ENCODE measurements around the gene NFASC.

NFASC gene

GRCh38 chr1:204923626-204924012, 53.0 kb downstream of the NFASC start:
- TF ChIP-seq ZBTB7A (IDR thresholded peaks at IDR 0.05; ENCODE audit: low read depth) (no peak), MAX (IDR thresholded peaks at IDR 0.05) (no peak), TAF1 (IDR thresholded peaks at IDR 0.05; ENCODE audit: low read depth) (no peak), RAD21 (IDR thresholded peaks at IDR 0.05; ENCODE audit: low read depth) (no peak), TEAD4 (IDR thresholded peaks at IDR 0.05) (no peak), FOXM1 (IDR thresholded peaks at IDR 0.05; ENCODE audit: borderline replicate concordance, low read depth) (no peak), CREB1 (IDR thresholded peaks at IDR 0.05; ENCODE audit: low read depth) (no peak), USF1 (IDR thresholded peaks at IDR 0.05) (no peak), YY1 (IDR thresholded peaks at IDR 0.05; ENCODE audit: low read depth) (no peak), CEBPB (IDR thresholded peaks at IDR 0.05) (no peak)

GRCh38 chr1:204924013-204924759, 53.5 kb downstream of the NFASC start:
- no peak for TF ChIP-seq RAD21 (IDR thresholded peaks at IDR 0.05; ENCODE audit: low read depth)
- TF ChIP-seq TEAD4 (IDR thresholded peaks at IDR 0.05), result peak; percentile 44; the same call in 1 of the 2 replicates

GRCh38 chr1:204925701-204926100, 55.0 kb downstream of the NFASC start:
- TF ChIP-seq ZBTB7A (IDR thresholded peaks at IDR 0.05; ENCODE audit: low read depth) (no peak), MAX (IDR thresholded peaks at IDR 0.05) (no peak), CREB1 (IDR thresholded peaks at IDR 0.05; ENCODE audit: low read depth) (no peak)

GRCh38 chr1:204927673-204928641, 57.3 kb downstream of the NFASC start:
- TF ChIP-seq TEAD4 (IDR thresholded peaks at IDR 0.05) (no peak), FOXM1 (IDR thresholded peaks at IDR 0.05; ENCODE audit: borderline replicate concordance, low read depth) (no peak), REST (IDR thresholded peaks at IDR 0.05; ENCODE audit: low read depth) (no peak), ZBTB7A (IDR thresholded peaks at IDR 0.05; ENCODE audit: low read depth) (no peak), EGR1 (IDR thresholded peaks at IDR 0.05) (no peak), EP300 (IDR thresholded peaks at IDR 0.05; ENCODE audit: borderline replicate concordance) (no peak), USF1 (IDR thresholded peaks at IDR 0.05) (no peak), RAD21 (IDR thresholded peaks at IDR 0.05; ENCODE audit: low read depth) (no peak), TAF1 (IDR thresholded peaks at IDR 0.05; ENCODE audit: low read depth) (no peak)

GRCh38 chr1:204928671-204929486, 58.2 kb downstream of the NFASC start:
- no peak for TF ChIP-seq FOXM1 (IDR thresholded peaks at IDR 0.05; ENCODE audit: borderline replicate concordance, low read depth)
- no peak for TF ChIP-seq NFIC (IDR thresholded peaks at IDR 0.05)
- no peak for TF ChIP-seq RAD21 (IDR thresholded peaks at IDR 0.05; ENCODE audit: low read depth)
- TF ChIP-seq TAF1 (IDR thresholded peaks at IDR 0.05; ENCODE audit: low read depth), result no peak
- no peak for TF ChIP-seq ZBTB7A (IDR thresholded peaks at IDR 0.05; ENCODE audit: low read depth)
- no peak for TF ChIP-seq CREB1 (IDR thresholded peaks at IDR 0.05; ENCODE audit: low read depth)

- TF ChIP-seq TCF12 (IDR thresholded peaks at IDR 0.05; ENCODE audit: low read depth) (no peak), TAF1 (IDR thresholded peaks at IDR 0.05; ENCODE audit: low read depth) (no peak), RAD21 (IDR thresholded peaks at IDR 0.05; ENCODE audit: low read depth) (no peak), MAX (IDR thresholded peaks at IDR 0.05) (no peak), NFIC (IDR thresholded peaks at IDR 0.05) (no peak), REST (IDR thresholded peaks at IDR 0.05; ENCODE audit: low read depth) (no peak), YY1 (IDR thresholded peaks at IDR 0.05; ENCODE audit: low read depth) (no peak), EP300 (IDR thresholded peaks at IDR 0.05; ENCODE audit: borderline replicate concordance) (no peak), ZBTB7A (IDR thresholded peaks at IDR 0.05; ENCODE audit: low read depth) (no peak), TEAD4 (IDR thresholded peaks at IDR 0.05) (no peak), USF1 (IDR thresholded peaks at IDR 0.05) (no peak), EGR1 (IDR thresholded peaks at IDR 0.05) (no peak), CREB1 (IDR thresholded peaks at IDR 0.05; ENCODE audit: low read depth) (no peak), FOXM1 (IDR thresholded peaks at IDR 0.05; ENCODE audit: borderline replicate concordance, low read depth) (no peak)
Observed at GRCh38 chr1:204929487-204930154, 59.0 kb downstream of the NFASC start.

Measured in Ishikawa (cell line).